ENCODE data around the gene PCSK5. TPM values are rescaled to one million over a fixed set of nuclear protein-coding genes. Genes with fewer than 3 reads are reported as not detected.

Gene PCSK5
- total RNA-seq, 1 experiment from 2014 or later: 33.8 TPM

GRCh38 chr9:76394195-76394959, 503.9 kb downstream of the PCSK5 start, which contains the start of gene RFK:
Gene RFK (minus strand): TSS chr9:76394426. CDS start chr9:76394171, 255 bp downstream.
- peak; percentile 86 for DNase-seq (ENCODE audit: low spot score)

GRCh38 chr9:76394960-76395252, 504.4 kb downstream of the PCSK5 start:
- DNase-seq (ENCODE audit: low spot score): peak; percentile 76

GRCh38 chr9:76395381-76395780, 504.9 kb downstream of the PCSK5 start:
- no peak for DNase-seq (ENCODE audit: low spot score)

GRCh38 chr9:76396144-76396543, 505.7 kb downstream of the PCSK5 start:
- DNase-seq (ENCODE audit: low spot score): no peak

GRCh38 chr9:76396597-76396996, 506.1 kb downstream of the PCSK5 start:
- no peak for DNase-seq (ENCODE audit: low spot score)

GRCh38 chr9:76399856-76400255, 509.4 kb downstream of the PCSK5 start:
- no peak for DNase-seq (ENCODE audit: low spot score)

- DNase-seq (ENCODE audit: low spot score): peak; percentile 30
Measured at GRCh38 chr9:76400534-76401096, 510.1 kb downstream of the PCSK5 start.

- DNase-seq (ENCODE audit: low spot score): no peak
Measured at GRCh38 chr9:76401176-76401575, 510.7 kb downstream of the PCSK5 start.

GRCh38 chr9:76401580-76402354, 511.3 kb downstream of the PCSK5 start:
- peak; percentile 42 for DNase-seq (ENCODE audit: low spot score)

- peak; percentile 64 for DNase-seq (ENCODE audit: low spot score)
Measured at GRCh38 chr9:76403352-76403751, 512.9 kb downstream of the PCSK5 start.

- no peak for DNase-seq (ENCODE audit: low spot score)
Measured at GRCh38 chr9:76404401-76404800, 513.9 kb downstream of the PCSK5 start.

- DNase-seq (ENCODE audit: low spot score): no peak
Measured at GRCh38 chr9:76405340-76405739, 514.9 kb downstream of the PCSK5 start.

GRCh38 chr9:76405868-76406267, 515.4 kb downstream of the PCSK5 start:
- no peak for DNase-seq (ENCODE audit: low spot score)
